ENCODE results near the gene AGMAT. TPM values are rescaled to one million over a fixed set of nuclear protein-coding genes. Genes with fewer than 3 reads are reported as not detected.

AGMAT gene
- total and polyA plus RNA-seq, 9 of the 15 experiments (the other 6 are each of a cell fraction or from before 2014, with no cell fraction given), result not detected

GRCh38 chr1:15624133-15624714 lies 39.4 kb upstream of the AGMAT start:
- no TSS peak for BruUV-seq (replicated peaks)
- no peak for TF ChIP-seq ZNF512 (tag; IDR thresholded peaks at IDR 0.05)
- peak; percentile 14; the same call in 1 of the 2 replicates for TF ChIP-seq ZFX (CRISPR knock-in tag; IDR thresholded peaks at IDR 0.05)
- ChIA-PET POLR2A (no interaction called here), CTCF (ENCODE audit: low intra/inter-chr PET ratio) (no interaction called here)
- H3K9me1 ChIP-seq (ENCODE audit: control insufficient read depth, insufficient read depth, low read length), result no peaks in the 10 kb centered on the region
- no peak overlapping the region for H3K27ac ChIP-seq (ENCODE audit: extremely low read depth, low read depth, low read length)
- peaks cover 100% of the 10 kb centered on the region for H3K79me2 ChIP-seq (ENCODE audit: control insufficient read depth, insufficient read depth, low read length)
- FAIRE-seq (no peak), DNase-seq (ENCODE audit: extremely low read depth in 1 of 4, low spot score in 3 of 4) (no peak), ATAC-seq (no peak)
- intact Hi-C loops (cut with micrococcal nuclease) (loop anchor here (5.0 kb wide), 1 partner anchor 82 kb away; no protein-coding TSS in a partner anchor), in situ Hi-C loops (cut with MboI) (no loop called here)
- H4K20me1 ChIP-seq (replicated peaks; ENCODE audit: control insufficient read depth, insufficient read depth, low read length), result 0 out of 2 replicates have a peak, but pooled peaks cover 4% of the 10 kb centered on the region
- WGBS (ENCODE audit: insufficient coverage, low coverage, missing lambda C conversion rate), result 80% methylated on average over 3 of the region's 3 CpGs
- H3K4me2 ChIP-seq (ENCODE audit: insufficient read depth, low read length), result peak overlapping the region; percentile 15; the same call in 1 of the 2 replicates
- no peak overlapping the region for H2AFZ ChIP-seq (ENCODE audit: low read depth, low read length)
- no peaks in the 10 kb centered on the region for H3K9me3 ChIP-seq (replicated peaks; ENCODE audit: control insufficient read depth, insufficient read depth, low read depth, low read length)
- H3K4me3 ChIP-seq, result no peak overlapping the region
- H3K4me1 ChIP-seq (replicated peaks in 1 of 2; ENCODE audit: control insufficient read depth in 2 of 2, insufficient read depth in 2 of 2, low read length in 2 of 2), result peaks cover 22 to 74% of the 10 kb centered on the region in 2 experiments
- H3K36me3 ChIP-seq (ENCODE audit: control insufficient read depth, insufficient read depth, low read length), result peaks cover 71% of the 10 kb centered on the region
- no peaks in the 10 kb centered on the region for H3K27me3 ChIP-seq (ENCODE audit: control insufficient read depth in 2 of 2, insufficient read depth in 2 of 2, low read length in 2 of 2)
- H3K9ac ChIP-seq (ENCODE audit: insufficient read depth in 1 of 2, low read depth in 2 of 2, low read length in 2 of 2), result no peak overlapping the region

- no peak overlapping the region for H3K4me3 ChIP-seq
- 91% methylated on average over 6 of the region's 6 CpGs for WGBS (ENCODE audit: insufficient coverage, low coverage, missing lambda C conversion rate)
- H4K20me1 ChIP-seq (replicated peaks; ENCODE audit: control insufficient read depth, insufficient read depth, low read length), result 0 out of 2 replicates have a peak, but pooled peaks cover 4% of the 10 kb centered on the region
- FAIRE-seq (no peak), ATAC-seq (no peak), DNase-seq (ENCODE audit: extremely low read depth in 1 of 4, low spot score in 3 of 4) (no peak)
- no TSS peak for BruUV-seq (replicated peaks)
- no peak overlapping the region for H2AFZ ChIP-seq (ENCODE audit: low read depth, low read length)
- in situ Hi-C loops (cut with MboI), result no loop called here
- H3K79me2 ChIP-seq (ENCODE audit: control insufficient read depth, insufficient read depth, low read length), result peaks cover 100% of the 10 kb centered on the region
- peaks cover 63% of the 10 kb centered on the region for H3K36me3 ChIP-seq (ENCODE audit: control insufficient read depth, insufficient read depth, low read length)
- no peaks in the 10 kb centered on the region for H3K9me3 ChIP-seq (replicated peaks; ENCODE audit: control insufficient read depth, insufficient read depth, low read depth, low read length)
- no peaks in the 10 kb centered on the region for H3K27me3 ChIP-seq (ENCODE audit: control insufficient read depth in 2 of 2, insufficient read depth in 2 of 2, low read length in 2 of 2)
- H3K4me2 ChIP-seq (ENCODE audit: insufficient read depth, low read length), result no peak overlapping the region
- H3K9ac ChIP-seq (ENCODE audit: insufficient read depth in 1 of 2, low read depth in 2 of 2, low read length in 2 of 2), result no peak overlapping the region
- peaks cover 26 to 70% of the 10 kb centered on the region in 2 experiments for H3K4me1 ChIP-seq (replicated peaks in 1 of 2; ENCODE audit: control insufficient read depth in 2 of 2, insufficient read depth in 2 of 2, low read length in 2 of 2)
- H3K9me1 ChIP-seq (ENCODE audit: control insufficient read depth, insufficient read depth, low read length), result no peaks in the 10 kb centered on the region
- CTCF ChIA-PET (ENCODE audit: low intra/inter-chr PET ratio), result interaction anchor here (0.6 kb wide), 1 partner anchor 29 kb away, joined by 3 read pairs; no protein-coding TSS in a partner anchor
- no peak overlapping the region for H3K27ac ChIP-seq (ENCODE audit: extremely low read depth, low read depth, low read length)
- POLR2A ChIA-PET, result no interaction called here
- TF ChIP-seq RBM25 (IDR thresholded peaks at IDR 0.05; ENCODE audit: low read depth, low read length, severe bottlenecking), result peak; percentile 58
- no peak for TF ChIP-seq RBFOX2 (IDR thresholded peaks at IDR 0.05; ENCODE audit: low read depth, low read length)
- TF ChIP-seq ZNF121 (CRISPR knock-in tag; conservative IDR thresholded peaks at IDR 0.05), result peak; percentile 57; the same call in 1 of the 2 replicates
- intact Hi-C loops (cut with micrococcal nuclease), result loop anchor here (5.0 kb wide), 1 partner anchor 81 kb away; no protein-coding TSS in a partner anchor
Measured at GRCh38 chr1:15623435-15623834, 38.6 kb upstream of the AGMAT start.

Data from K562 (cell line).